HCEC 1CT (cell line): Measurements from ENCODE around the gene ITGA4.

Experiments
- DNase-seq: peaks from one replicate; pipeline ENCODE4 v3.0.0-alpha.2; 2017

The ITGA4 gene

DNA sequence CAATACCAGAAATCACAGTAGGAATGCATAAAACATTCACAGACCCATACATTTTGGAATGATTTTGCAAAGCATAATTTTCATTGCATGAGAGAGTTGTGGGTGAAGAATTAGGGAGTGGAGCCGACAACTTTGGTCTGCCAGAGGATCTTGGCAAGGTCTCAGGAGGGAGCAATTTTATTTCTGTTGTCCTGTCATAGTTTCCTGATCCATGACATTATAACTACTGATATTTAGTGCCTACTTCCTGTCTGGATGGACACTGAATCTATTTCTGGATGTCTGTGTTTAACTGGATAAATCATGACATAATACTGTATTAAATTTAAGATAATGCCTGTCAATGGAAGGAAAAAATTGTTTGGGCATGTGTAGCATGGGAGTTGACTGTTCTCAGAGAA lies 2.4 kb downstream of the ITGA4 start:
- DNase-seq: peak; percentile 52

DNA sequence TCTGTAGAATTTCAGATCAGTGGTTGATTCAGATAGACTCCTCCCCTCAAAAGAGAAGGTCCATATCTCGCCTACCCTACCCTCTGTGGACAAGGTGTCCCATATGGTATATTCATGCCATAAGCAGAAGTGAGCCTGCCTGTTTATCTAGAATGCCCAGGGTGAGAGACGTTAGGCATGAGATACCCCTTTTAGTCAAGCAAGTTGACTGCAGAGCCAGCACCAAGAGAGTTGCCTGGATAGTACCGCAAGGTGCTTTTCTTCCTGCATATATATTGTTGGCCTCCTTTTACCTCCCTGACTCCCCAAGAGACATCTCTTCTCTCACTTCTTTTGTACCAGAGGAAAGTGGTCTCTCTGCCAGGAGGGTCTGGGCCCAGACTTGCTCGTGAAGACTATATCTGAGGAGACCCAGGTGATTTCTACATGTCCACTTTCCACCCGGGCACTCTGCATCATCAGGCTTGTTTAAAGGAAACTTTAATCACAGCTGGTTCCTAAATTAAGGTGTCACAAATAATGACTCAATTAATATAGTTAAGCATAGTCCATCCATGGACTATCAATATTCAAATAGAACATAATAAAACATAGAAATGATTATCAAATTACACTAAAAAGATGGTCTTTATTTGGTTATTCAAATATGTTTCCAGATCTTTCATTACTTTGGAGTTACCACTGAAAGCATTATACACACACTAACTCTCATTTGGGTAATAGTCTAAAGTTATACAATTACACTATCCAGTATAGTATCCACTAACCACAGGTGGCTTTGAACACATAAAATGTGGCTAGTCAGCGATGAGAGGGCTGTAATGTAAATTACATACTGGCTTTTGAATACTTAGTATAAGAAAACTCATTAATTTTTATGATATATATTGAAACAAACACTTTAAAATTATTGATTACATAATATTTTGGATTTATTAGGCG lies 4.1 kb downstream of the ITGA4 start:
- DNase-seq: no peak

DNA sequence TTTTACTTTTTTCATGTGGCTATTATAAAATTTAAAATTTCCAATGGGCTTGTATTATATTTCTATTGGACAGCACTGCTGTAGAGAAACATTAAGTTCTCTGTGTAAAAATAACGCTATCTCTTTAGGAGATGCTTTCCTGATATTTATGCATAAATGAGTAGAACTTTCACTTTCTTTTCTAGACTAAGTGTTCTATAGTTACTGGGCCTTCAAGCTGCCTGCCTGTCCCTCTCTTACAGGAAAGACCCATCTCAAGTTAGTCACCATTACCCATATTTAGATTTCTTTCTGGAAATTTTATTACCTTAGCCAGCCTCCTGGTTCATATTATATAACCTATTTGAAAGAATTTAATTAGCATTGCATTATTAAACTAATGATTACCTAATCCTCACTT lies 4.8 kb downstream of the ITGA4 start:
- no peak for DNase-seq

DNA sequence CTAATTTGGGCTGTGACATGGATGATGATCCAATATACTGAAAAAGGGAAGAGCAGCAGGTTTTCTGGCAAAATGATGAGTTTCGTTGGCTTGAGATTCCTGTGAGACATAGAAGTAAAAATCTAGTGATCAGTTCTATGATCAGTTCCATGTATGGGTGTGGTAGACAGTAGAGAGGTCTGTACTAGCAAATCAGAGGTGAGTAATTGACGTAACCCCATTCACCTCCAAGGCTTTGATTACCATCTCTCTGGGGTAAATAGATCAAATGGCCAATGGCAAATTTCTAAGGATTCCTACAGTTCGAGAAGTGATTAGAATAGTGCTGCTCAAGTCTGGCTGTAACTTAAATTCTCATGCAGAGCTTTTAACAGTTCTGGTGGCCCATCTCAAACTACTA lies 6.4 kb downstream of the ITGA4 start:
- no peak for DNase-seq

DNA sequence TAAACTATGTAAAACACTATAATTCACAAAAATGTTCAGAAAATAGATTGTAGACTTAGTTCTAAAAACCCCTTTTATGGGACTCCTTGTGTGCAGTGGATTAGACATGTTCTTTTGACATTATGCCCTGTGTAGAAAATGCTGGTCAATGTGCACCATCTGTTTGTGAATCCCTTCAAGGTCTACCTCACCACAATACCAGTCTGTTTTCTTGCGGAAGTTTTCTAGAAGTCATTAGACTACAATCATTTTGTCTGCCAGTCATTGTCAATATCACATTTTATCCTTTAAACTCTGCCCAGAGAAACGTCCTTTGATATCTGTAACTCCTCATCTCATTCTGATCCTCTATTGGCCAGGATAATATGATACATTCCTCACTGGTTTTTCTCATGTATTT lies 7.8 kb downstream of the ITGA4 start:
- no peak for DNase-seq

DNA sequence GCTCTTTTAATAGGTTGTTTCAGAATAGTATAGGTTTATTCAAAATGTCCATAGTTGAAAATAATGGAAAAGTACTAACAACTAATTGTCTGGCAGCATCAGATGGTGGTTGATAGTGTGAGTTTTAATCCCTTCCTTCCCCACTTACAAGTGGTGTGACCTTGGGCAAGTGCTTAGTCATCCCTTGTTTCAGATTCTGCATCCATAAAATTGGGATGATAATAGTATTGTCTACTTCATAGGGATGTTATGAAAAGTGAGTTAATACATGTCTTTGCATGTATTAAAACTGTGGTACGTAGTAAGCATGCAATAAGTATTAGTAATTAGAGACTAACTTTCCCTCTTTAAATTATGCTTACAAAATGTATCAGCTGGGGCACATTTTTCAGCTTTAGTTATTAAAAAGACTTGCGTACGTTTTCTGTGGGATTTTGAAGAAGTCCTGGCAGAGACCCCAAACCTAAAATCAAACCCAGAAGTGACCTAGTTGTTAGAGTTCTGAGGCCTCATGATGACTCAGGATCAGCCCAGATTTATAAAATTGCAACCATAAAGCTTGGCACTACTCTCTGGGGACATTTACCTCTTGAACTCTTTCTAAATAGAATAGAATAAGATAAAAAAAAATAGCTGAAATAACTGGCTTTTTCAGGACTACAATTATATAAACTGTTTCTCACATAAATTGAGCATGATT lies 8.6 kb downstream of the ITGA4 start:
- DNase-seq: peak; percentile 48

DNA sequence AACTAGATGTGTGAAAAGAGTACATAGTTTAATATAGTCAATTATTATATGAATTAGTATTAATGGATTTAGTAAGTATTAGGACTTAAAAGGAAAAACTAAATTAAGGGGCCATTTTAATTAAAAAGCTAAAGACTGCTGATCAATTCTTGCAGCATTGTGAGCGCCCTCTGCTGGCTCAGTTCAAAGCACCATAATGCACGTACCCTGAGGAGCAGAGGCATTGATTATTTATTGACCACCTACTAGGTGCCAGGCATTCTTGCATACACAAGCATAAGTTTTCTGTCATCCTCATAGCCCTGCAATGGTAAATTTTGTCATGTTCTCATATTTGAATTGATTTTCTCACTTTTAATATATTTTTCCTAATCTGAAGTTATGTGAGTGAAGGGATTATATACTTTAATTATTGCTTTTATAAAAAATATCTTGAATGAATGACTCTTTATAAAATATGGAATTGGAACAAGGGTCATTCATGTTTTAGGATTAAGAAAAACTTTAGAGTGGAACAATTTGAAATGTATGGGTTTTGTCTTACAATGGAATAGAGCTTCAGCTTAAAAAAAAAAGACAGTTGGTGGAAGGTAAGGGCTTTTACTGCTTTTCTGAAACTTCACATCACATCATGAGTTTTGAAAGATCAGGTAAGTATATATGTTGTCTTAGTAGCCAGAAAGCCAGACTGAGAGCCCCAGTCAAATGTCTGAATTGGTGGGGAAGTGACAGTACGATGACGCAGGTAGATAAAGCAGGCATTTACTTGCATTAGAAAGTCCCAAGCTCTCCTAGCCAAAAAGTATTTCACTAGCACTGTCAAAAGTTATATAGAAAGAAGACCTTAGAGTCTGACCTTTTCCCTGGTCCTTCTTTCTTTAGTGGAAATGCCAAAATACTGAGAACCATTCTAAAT lies 9.7 kb downstream of the ITGA4 start:
- DNase-seq: peak; percentile 48

DNA sequence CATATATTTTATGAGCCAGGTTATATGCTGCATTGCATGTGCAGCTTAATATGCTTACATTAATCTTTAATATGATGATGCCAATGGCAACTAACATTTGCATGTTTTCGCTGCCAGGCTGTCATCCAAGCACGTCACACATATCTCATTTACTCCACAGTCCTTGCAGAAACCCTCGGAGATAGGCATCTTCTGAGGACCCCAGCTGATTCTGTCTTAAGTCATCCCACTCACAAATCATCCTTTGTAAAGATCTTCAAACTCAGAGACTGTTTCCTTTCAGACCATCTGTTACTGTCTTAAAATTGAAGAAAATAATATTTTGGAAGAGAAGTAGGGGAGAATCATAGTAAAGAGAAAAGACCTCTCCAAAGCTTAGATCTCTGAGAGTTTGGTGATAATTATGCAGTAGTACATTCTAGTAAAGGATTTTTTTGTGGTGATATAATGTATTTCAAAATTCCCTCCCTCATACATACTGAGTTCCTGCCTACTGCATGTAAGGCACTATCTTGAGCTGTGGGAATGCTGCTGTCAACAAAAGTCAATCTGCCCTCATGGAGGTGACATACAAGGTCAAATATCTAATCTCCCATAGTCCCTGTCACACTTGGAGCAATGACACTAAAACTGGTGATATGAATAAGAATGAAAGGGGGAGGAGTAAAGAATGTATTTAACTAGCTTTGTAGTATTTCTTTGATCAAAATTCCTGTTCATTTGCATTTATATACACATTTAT lies 11.0 kb downstream of the ITGA4 start:
- DNase-seq: no peak

DNA sequence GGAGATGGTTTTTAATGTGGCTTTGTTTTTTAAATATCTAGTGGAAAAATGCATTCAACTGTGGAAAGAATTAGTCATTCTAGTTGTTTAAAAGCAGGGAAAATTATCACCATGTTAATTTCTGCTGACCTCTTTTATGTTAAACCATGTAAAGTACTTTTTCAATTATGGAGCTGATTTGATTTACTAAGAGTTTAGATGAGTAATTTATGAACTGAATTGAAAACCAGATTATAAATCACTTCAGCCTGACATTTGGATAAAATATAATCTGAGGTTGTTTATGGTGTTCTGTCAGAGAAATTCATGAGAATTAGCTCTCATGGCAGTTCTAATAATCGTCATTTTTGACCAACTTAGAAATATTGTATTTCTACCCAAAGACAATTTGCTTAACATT lies 11.6 kb downstream of the ITGA4 start:
- DNase-seq: no peak

DNA sequence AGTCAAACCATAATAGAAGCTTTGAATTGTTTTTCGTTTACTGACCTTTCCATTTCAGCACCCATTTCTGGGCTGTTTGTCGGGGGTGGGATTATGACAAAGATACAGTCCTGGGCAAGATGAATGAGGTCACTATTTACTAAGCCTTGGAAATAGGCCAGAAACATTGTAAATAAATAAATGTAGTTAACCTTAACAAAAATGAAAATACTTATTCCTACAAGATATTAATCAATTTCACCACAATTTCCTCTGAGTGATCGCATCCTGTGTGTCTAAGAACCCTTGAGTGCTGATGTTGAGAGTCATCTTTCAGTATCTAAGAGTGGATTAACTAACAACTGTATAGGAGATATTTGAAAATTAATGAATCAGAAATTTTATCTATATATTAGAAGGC lies 14.0 kb downstream of the ITGA4 start:
- peak; percentile 57 for DNase-seq

DNA sequence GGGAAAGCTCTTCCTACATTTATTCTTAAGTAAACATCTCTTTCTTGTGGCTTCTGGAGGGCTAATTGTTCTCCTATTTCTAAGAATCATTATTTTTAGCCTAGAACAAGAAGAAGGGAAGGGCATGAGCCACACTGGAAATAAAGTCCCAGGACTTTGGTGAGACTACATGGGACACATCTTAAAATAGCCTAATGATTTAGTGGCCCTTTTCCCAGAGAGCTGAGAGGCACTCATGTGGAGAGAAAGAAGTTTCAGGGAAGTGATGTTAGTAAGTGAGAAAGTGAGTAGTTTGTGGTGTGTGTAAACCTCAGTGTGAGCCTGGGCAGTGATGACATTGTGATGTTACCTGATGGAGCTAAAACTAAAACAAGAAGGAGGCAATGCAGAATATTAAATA lies 14.6 kb downstream of the ITGA4 start:
- DNase-seq: no peak

DNA sequence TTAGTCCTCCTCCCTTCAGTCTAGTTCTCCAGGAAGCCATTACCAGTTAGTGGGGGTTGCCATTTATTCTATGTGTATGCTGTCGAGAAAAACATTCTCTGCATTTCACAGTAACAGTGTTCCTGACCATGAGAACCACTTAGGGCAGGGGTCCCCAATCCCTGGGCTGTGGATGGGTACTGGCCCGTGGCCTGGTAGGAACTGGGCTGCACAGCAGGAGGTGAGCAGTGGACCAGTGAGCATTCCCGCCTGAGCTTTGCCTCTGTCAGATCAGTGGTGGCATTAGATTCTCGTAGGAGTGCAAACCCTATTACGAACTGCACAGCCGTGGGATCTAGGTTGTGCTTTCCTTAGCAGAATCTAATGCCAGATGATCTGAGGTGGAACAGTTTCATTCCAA lies 15.8 kb downstream of the ITGA4 start:
- DNase-seq: no peak

DNA sequence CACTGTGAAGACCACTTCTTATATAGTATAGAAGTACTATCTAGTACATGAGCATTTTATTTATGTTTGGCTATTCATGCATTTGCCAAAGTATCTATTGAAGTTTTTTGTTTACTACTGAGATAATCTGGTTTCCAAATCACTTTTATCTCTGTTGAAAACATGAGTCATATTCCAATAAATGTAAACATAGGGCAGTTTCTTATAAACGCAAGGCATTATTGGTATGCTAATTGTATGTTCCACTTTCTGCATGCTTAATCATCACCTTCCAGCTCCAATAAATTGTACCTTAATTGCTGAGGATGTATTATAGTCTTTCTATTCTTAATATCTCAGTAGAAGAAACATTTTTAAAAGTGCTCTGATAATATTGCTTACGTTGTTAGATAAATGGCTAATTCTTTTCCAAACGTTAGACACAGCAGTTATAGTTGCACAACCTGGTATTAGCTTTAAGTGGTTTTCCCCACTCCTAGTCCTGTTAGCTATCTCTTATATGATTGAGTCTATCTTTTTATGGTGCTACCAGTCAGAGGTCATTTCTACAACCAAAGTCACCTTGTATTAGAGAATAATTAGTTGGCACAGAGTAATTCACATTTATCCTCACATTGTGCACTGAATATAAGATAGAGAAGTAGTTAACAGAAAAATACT lies 17.2 kb downstream of the ITGA4 start:
- DNase-seq: peak; percentile 22

DNA sequence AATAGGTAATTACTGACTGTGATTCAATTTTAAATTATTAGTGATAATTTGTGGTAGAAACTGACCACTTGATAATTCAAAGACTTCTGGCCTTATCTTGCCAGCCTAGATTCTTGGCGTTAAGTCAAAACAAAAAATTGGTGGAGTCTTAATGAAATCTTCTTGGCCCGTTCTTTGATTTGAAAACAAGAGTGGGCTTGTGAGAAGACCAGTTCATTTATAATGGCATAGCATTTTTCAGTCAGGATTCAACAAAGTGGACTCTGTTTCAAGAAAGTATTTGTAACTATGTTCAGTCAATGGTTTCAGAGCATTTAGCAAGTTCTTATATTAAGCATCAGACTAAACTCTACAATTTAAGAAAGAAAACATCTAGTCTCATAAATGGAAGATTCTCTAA lies 26.0 kb downstream of the ITGA4 start:
- DNase-seq: no peak

DNA sequence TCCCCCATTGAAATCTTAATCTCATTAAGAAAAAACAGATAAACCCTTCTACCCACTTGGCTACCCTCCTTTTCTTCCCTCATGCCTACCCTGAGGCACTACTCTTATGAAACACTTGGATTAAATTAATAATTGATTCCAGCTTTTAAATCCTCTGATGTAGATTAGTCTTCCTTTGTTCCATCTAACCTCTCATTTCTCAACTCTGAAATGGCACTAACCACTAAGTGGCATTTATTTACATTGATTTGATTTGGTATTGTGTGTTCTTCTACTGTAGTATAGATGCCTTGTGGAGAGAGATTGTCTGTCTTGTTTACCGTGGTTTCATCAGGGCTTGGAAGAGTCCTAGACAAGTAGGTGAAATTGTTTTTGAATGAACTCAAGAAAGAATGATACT lies 26.7 kb downstream of the ITGA4 start:
- DNase-seq: no peak

DNA sequence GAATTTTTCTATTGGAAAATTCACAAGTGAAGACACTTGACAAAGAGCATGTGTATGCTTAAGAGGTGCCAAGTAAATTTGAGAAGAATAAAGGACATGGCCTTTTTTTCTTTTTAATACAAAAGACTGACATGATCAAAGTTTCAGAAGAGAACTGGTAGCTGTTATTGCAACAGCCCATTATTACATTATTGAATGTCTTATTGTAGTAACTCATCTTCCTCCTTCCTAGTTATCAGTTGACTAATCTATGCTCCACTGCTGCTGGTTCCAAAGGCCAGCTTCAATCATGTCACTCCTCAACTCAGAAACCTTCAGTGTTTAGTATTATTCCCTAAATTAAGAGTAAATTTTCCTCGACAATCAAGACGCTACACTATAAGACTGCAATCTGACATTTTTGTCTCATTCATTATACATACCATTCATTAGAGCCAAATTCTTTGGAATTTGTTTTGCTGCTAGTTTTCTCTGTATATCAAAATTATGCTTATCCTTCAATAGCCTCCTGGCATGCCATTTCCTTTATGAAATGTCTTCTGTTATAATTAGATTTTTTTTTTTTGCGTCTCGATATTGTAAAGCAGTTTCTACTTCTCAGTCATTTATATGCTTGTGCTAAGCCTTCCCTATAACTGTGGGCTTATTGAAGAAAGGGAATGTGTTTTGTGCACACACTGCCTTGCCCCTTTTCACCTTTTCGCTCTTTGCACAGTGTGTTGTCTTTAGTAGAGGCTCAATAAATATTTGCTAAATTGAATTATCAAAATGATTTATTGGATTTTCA lies 27.9 kb downstream of the ITGA4 start:
- DNase-seq: no peak

DNA sequence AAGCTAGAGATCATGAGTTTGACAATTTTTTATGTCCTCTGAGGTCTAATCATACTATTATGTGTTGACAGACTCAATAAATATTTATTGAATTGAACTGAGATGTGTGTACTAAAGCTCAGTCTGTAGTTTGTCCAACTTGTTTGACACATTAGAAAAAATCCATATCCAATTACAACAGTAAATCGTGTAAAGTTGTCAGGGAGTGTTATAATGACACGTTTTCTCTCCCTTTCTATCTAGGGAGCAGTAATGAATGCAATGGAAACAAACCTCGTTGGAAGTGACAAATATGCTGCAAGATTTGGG lies 28.4 kb downstream of the ITGA4 start:
- no peak for DNase-seq

DNA sequence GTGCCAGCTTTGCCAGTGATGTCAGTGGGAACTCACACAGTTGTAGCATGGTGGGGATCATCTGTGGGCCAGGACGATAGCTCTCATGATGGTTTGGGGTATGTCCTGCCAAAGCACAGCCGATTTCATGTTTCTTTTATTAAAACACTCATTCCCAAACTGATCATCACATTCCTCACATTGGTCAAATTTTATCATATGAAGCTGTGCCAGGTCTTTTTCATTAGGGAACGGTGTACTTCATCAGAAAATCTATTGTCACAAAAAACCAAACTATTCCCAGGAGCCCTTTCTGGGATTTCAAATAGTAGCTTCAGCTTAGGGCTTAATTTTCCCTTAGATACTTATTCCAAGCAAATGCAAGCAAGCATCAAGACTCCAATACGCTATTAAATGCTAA lies 42.0 kb downstream of the ITGA4 start:
- no peak for DNase-seq

DNA sequence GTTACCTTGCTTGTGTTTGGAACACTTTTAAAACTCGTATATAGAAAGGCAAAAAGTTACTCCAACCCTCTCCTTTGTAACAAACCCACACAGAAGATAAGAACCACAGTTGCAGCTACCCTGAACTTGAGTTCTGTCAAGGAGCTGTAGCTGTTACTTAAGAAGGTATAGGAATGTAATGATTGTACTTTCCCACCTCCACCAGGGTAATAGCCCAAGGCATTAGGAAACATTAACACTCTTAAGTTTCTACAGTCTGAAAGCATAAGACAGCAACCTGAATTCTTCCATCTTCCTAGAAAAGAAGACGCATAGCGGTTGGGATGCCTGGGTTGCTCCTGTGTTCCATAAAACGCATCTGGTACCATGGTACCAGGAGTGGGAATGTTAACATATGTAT lies 43.0 kb downstream of the ITGA4 start:
- DNase-seq: no peak

DNA sequence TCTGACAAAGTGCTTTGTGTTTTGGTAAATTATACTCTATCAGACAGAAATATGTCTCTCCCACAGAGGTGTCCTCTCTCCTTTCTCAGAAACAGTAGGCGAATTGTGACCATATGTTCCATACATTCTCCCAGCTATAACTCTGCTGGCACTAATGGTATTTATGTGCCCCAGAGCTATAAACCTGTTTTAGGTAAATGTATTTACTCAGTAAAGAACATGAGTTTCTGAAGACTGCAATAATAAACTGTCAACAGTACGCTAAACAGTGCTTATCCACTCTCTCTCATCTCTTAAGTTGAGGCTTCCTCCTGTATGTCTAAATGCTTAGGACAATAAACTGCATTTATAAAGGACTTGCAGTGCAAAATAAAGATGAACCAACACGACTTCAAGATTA lies 58.5 kb downstream of the ITGA4 start:
- no peak for DNase-seq

DNA sequence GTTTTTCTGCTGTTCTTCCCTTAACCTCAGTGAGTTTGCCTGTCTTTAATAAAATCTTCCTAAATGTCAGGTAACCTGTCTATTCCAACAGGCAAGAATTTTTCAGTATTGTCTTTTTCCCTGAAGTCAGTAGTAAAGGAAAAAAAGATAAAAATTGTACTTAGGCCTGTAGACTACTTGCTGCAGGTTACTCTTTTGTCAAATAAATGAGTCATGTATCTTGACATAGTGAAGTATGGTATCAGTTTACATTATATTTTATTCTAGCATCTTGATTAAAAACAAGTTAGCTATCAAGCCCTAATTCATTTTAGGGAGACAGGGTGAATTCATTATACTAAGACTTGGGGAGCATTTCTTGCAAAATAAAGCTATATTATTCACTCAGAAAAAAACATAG lies 59.8 kb downstream of the ITGA4 start:
- no peak for DNase-seq
